Neutrophil (primary cell): ENCODE measurements around the gene HS6ST3.

Experiments used
- H3K27ac ChIP-seq: fragments of 200-600 bp; sonication (generic); 2 replicates; pipeline ENCODE4 v1.5.1; 2016; ENCODE audit warnings: mild to moderate bottlenecking, moderate library complexity
- H3K27me3 ChIP-seq: fragments of 200-600 bp; sonication (generic); 2 replicates; pipeline ENCODE4 v1.6.0; 2016; ENCODE audit warnings: mild to moderate bottlenecking
- H3K36me3 ChIP-seq: fragments of 200-600 bp; sonication (generic); 2 replicates; pipeline ENCODE4 v1.5.1; 2017
- H3K4me1 ChIP-seq, 2 experiments: fragments of 200-600 bp in 1 of 2; sonication (generic) in 1 of 2; 1 replicate in 1 of 2; 2 replicates in 1 of 2; pipeline versions ENCODE4 v1.5.1 to v1.6.1; 2013 to 2016; ENCODE audit warnings: low read depth in 1 of 2, low read length in 1 of 2, mild to moderate bottlenecking in 1 of 2, moderate library complexity in 1 of 2; ENCODE audit not compliant: control insufficient read depth in 1 of 2, insufficient read depth in 1 of 2
- H3K4me3 ChIP-seq, 2 experiments: fragments of 200-600 bp in 1 of 2; sonication (generic) in 1 of 2; 1 replicate in 1 of 2; 2 replicates in 1 of 2; pipeline ENCODE4 v1.5.1; 2013 to 2016; ENCODE audit warnings: low read depth in 1 of 2, low read length in 1 of 2, mild to moderate bottlenecking in 1 of 2, moderate library complexity in 1 of 2
- H3K9me3 ChIP-seq: fragments of 200-600 bp; sonication (generic); 2 replicates; pipeline ENCODE4 v1.5.1; 2016
- TF ChIP-seq, protein P1 (sequence below): fragments of 200-600 bp; sonication (generic); IDR thresholded peaks from 2 replicates; pipeline ENCODE4 v1.5.1; 2016; ENCODE audit warnings: antibody characterized with exemption

Gene HS6ST3

DNA sequence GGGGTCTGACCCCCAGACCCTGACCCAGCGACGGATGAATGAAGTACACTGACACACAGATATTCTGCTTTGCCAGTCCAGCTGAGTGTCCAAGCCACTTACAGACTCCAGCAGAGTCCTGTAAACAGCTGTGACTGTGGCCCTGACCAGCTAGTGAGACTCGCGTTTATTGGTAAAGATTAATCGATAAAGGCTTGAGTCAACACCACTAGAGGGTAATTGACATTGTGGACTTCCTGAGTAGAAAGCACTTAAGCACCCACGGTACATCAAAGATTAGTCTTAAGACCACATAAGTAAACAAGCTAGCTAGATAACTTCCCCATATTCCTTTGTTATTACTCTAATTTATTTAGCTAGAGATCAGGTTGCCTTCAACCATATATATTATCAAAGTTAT, 758.4 kb downstream of the HS6ST3 start:
- Histone ChIP-seq H3K36me3 (no peaks in the 10 kb centered on the region), H3K4me3 (no peak overlapping the region), H3K27me3 (no peaks in the 10 kb centered on the region), H3K27ac (no peak overlapping the region), H3K4me1 (no peaks in the 10 kb centered on the region), H3K9me3 (no peaks in the 10 kb centered on the region)
- TF ChIP-seq, protein P1, sequence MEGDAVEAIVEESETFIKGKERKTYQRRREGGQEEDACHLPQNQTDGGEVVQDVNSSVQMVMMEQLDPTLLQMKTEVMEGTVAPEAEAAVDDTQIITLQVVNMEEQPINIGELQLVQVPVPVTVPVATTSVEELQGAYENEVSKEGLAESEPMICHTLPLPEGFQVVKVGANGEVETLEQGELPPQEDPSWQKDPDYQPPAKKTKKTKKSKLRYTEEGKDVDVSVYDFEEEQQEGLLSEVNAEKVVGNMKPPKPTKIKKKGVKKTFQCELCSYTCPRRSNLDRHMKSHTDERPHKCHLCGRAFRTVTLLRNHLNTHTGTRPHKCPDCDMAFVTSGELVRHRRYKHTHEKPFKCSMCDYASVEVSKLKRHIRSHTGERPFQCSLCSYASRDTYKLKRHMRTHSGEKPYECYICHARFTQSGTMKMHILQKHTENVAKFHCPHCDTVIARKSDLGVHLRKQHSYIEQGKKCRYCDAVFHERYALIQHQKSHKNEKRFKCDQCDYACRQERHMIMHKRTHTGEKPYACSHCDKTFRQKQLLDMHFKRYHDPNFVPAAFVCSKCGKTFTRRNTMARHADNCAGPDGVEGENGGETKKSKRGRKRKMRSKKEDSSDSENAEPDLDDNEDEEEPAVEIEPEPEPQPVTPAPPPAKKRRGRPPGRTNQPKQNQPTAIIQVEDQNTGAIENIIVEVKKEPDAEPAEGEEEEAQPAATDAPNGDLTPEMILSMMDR: no peak

DNA sequence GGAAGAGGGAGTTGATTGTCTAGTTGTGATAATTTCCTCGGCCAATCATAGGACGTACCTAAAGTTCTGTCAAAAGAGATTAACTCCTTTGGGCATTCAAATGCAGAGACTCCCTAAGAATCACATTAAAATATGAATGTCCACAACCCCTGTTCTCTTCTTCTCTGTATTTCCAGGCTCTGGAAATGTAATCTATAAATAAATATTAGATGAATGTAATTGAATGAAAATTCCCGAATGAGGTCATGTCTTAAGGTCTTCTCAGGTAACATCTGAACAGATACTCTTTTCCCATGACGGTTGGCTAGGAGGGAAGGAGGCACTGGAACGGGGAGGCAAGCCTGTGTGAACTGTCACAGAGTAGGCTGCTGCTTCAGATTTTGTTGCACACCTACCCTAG, 759.2 kb downstream of the HS6ST3 start:
- TF ChIP-seq, protein P1: no peak
- H3K4me1 ChIP-seq: no peaks in the 10 kb centered on the region

DNA sequence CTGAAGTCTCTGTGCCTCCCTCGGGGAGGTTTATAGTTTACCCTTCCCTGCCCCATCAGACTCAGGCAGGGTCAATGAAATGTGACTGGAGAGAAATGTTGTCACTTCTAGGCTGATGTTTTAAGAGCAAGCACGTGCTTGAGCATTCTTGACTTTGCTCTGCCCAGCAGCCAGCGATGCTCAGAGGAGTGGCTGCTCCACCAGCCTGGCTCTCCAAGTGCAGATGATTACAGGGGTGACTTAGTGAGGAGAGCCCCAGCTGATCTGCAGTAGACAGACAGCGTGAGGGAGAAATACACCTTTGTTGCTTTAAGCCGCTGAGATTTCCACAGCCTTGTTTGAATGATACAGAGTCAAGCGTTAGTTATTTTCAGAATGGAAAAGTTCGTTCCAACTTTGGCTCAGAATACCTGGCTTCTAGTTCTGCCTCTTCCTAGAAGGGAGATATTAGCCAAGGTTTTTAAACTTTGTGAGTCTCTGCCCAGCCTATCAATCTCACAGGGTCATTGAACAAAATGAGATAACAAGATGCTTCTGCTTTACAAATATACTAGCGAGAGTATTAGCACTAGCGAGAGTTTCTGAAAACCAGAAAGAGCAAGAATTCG, 760.7 kb downstream of the HS6ST3 start:
- Histone ChIP-seq H3K27me3 (no peaks in the 10 kb centered on the region), H3K4me1 (no peaks in the 10 kb centered on the region), H3K27ac (no peak overlapping the region), H3K4me3 (no peak overlapping the region), H3K36me3 (no peaks in the 10 kb centered on the region), H3K9me3 (no peaks in the 10 kb centered on the region)
- TF ChIP-seq, protein P1: no peak

More for the DNA sequence above, 759.2 kb downstream of the HS6ST3 start:
- Histone ChIP-seq H3K27me3 (no peaks in the 10 kb centered on the region), H3K9me3 (no peaks in the 10 kb centered on the region), H3K36me3 (no peaks in the 10 kb centered on the region), H3K4me3 (no peak overlapping the region), H3K27ac (no peak overlapping the region)

DNA sequence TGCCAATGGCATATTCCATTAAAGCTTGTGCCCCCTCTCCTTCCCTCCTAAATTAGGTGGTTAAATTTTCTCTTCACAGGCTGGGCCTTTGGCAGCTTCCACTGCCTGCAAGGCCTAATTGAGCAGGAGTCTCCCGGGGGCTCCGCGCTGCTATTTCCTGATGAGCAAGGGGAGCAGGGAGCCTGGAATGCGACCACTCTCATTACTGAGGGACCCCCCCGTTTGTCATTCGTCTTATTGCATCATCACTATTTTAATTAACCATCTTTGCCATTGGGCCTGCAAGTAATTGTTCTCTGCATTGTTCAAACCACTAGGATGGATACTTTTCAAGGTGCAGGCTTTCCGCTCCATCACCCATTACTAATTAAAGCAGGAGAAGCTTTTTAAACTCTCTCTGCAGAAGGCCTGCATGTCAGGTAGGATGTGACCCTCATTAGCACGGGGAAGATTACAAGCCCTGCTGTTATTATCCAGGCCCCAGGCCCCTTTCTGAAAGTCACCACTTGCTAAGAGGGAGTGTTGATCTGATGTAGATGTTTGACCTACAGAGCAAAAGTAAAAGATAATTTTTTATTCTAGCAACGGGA, 762.0 kb downstream of the HS6ST3 start:
- Histone ChIP-seq H3K36me3 (no peaks in the 10 kb centered on the region), H3K27me3 (no peaks in the 10 kb centered on the region), H3K4me3 (no peak overlapping the region), H3K9me3 (no peaks in the 10 kb centered on the region), H3K4me1 (no peaks in the 10 kb centered on the region), H3K27ac (no peak overlapping the region)
- TF ChIP-seq, protein P1: no peak

DNA sequence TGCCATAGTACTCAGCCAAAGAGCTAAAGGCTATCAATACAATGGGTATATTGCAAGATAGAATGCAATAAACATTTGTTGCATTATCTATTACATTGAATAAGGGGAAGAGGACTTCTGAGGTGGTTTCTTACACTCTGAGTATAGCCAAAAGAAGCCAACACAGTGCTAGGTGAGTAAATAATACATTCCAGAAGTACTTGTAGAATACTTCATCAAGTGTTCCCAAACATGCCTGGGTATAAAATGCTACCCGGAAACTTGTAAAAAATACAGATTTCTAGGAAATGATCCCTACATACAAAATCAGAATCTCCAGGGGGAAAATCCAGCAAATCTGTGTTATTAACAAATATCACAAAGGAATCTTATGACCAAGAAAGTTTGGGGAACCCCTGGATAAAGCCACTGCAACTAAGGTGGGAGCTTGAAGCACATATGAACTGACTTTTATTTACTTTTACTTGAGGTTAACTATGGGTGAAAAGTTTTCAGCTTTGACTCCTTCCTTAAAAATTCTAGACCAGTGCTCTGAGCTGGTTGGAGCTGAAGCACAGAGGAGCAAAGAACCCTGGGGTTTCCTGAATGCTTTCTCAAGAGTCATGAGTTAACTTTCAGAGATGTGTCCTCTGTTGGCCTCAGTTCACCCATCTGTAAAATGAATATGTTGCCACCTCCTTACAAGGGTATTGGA, 768.4 kb downstream of the HS6ST3 start:
- H3K4me3 ChIP-seq: no peak overlapping the region
- H3K4me1 ChIP-seq: no peaks in the 10 kb centered on the region
- no peaks in the 10 kb centered on the region for H3K36me3 ChIP-seq
- H3K27me3 ChIP-seq: no peaks in the 10 kb centered on the region
- no peaks in the 10 kb centered on the region for H3K9me3 ChIP-seq
- no peak overlapping the region for H3K27ac ChIP-seq
- TF ChIP-seq, protein P1: no peak
